Neuronal stem cell (in vitro differentiated cells): ENCODE results near the gene RBMS3. TPM values are rescaled to one million over a fixed set of nuclear protein-coding genes. Genes with fewer than 3 reads are reported as not detected.
"Not testable (repeated sequence)": the region's sequence is repeated elsewhere in the genome, so short reads cannot be mapped to it uniquely, and the experiment has no call there.

Experiments used
- DNase-seq: peaks from one replicate; pipeline ENCODE4 v3.0.0-alpha.2; 2013; ENCODE audit warnings: low spot score
- H2AFZ ChIP-seq: one replicate; pipeline ENCODE4 v1.6.1; 2013; ENCODE audit warnings: mild to moderate bottlenecking, low read length, inconsistent platforms
- H2AK5ac ChIP-seq: 2 replicates; pipeline ENCODE4 v1.6.1; 2013; ENCODE audit warnings: low read depth, mild to moderate bottlenecking, inconsistent platforms, low read length, moderate library complexity, mixed read lengths
- H2BK120ac ChIP-seq: 2 replicates; pipeline ENCODE4 v1.6.1; 2013; ENCODE audit warnings: low read depth, mild to moderate bottlenecking, inconsistent platforms, low read length, moderate library complexity, mixed read lengths
- H2BK12ac ChIP-seq: one replicate; pipeline ENCODE4 v1.6.1; 2013; ENCODE audit warnings: low read length, inconsistent platforms
- H2BK15ac ChIP-seq: 2 replicates; pipeline ENCODE4 v1.6.1; 2013; ENCODE audit warnings: mild to moderate bottlenecking, low read length, inconsistent platforms, mixed read lengths
- H2BK5ac ChIP-seq: one replicate; pipeline ENCODE4 v1.6.1; 2013; ENCODE audit warnings: inconsistent platforms, mild to moderate bottlenecking, low read length, moderate library complexity
- H3K14ac ChIP-seq: one replicate; pipeline ENCODE4 v1.6.1; 2013; ENCODE audit warnings: low read length, inconsistent platforms
- H3K18ac ChIP-seq: 2 replicates; pipeline ENCODE4 v1.6.1; 2013; ENCODE audit warnings: low read length, inconsistent platforms
- H3K23ac ChIP-seq: 2 replicates; pipeline ENCODE4 v1.6.1; 2013; ENCODE audit warnings: low read depth, mild to moderate bottlenecking, mixed read lengths, low read length, inconsistent platforms; ENCODE audit not compliant: poor library complexity
- H3K27ac ChIP-seq: replicated peaks from 3 replicates; pipeline ENCODE4 v1.5.1; 2013; ENCODE audit warnings: low read length, inconsistent platforms
- H3K27me3 ChIP-seq, 3 experiments: 2 replicates each; pipeline ENCODE4 v1.6.1; 2013; ENCODE audit warnings: low read length in 3 of 3, mild to moderate bottlenecking in 2 of 3, inconsistent platforms in 1 of 3, low read depth in 1 of 3, mixed read lengths in 1 of 3, moderate library complexity in 1 of 3; ENCODE audit not compliant: control insufficient read depth in 3 of 3, insufficient read depth in 3 of 3
- H3K36me3 ChIP-seq, 2 donors: replicated peaks in 1 of 2; 2 replicates each; pipeline ENCODE4 v1.6.1; 2013; ENCODE audit warnings: low read length in 2 of 2; ENCODE audit not compliant: control insufficient read depth in 2 of 2, insufficient read depth in 2 of 2
- H3K4ac ChIP-seq: 2 replicates; pipeline ENCODE4 v1.6.1; 2013; ENCODE audit warnings: inconsistent platforms, mild to moderate bottlenecking, low read length, moderate library complexity
- H3K4me1 ChIP-seq, 2 donors: 1 replicate in 1 of 2; 2 replicates in 1 of 2; pipeline ENCODE4 v1.6.1; 2013; ENCODE audit warnings: low read length in 2 of 2, low read depth in 1 of 2; ENCODE audit not compliant: control insufficient read depth in 2 of 2, insufficient read depth in 1 of 2
- H3K4me2 ChIP-seq: one replicate; pipeline ENCODE4 v1.6.1; 2013; ENCODE audit warnings: mild to moderate bottlenecking, low read length, inconsistent platforms; ENCODE audit not compliant: insufficient read depth, poor library complexity, severe bottlenecking
- H3K4me3 ChIP-seq, 2 donors: 2 replicates each; pipeline ENCODE4 v1.5.1; 2013; ENCODE audit warnings: low read length in 2 of 2, mild to moderate bottlenecking in 2 of 2, inconsistent platforms in 1 of 2, moderate library complexity in 1 of 2
- H3K79me1 ChIP-seq: one replicate; pipeline ENCODE4 v1.6.1; 2013; ENCODE audit warnings: low read depth, mild to moderate bottlenecking, inconsistent platforms, low read length, moderate library complexity
- H3K9ac ChIP-seq: one replicate; pipeline ENCODE4 v1.6.1; 2013; ENCODE audit warnings: mild to moderate bottlenecking, low read depth, low read length, inconsistent platforms; ENCODE audit not compliant: poor library complexity
- H3K9me3 ChIP-seq, 2 donors: replicated peaks in 1 of 2; 2 replicates each; pipeline versions ENCODE3 to v1.6.1; 2013; ENCODE audit warnings: low read length in 2 of 2, mild to moderate bottlenecking in 2 of 2, inconsistent platforms in 1 of 2, low read depth in 1 of 2, mixed read lengths in 1 of 2, moderate library complexity in 1 of 2; ENCODE audit not compliant: control insufficient read depth in 2 of 2, insufficient read depth in 1 of 2
- H4K8ac ChIP-seq: one replicate; pipeline ENCODE4 v1.6.1; 2013; ENCODE audit warnings: low read depth, mild to moderate bottlenecking, inconsistent platforms, low read length, moderate library complexity
- H4K91ac ChIP-seq: one replicate; pipeline ENCODE4 v1.6.1; 2013; ENCODE audit warnings: low read length, low read depth, mild to moderate bottlenecking, inconsistent platforms; ENCODE audit not compliant: poor library complexity
- WGBS, 2 donors: extraction: QIAGEN DNeasy Blood & Tissue Kit; methylation state at CpG; one replicate each; pipeline ENCODE4 v1.1.7; 2013; ENCODE audit warnings: missing lambda C conversion rate in 2 of 2, mixed read lengths in 1 of 2; ENCODE audit not compliant: insufficient read length in 2 of 2, insufficient replicate concordance in 1 of 2; ENCODE audit errors: extremely low coverage in 2 of 2; 5-methylcytosine and 5-hydroxymethylcytosine counted together
- polyA plus RNA-seq, 2 experiments: library from polyadenylated mRNA; stranded (reverse); fragments of 200-250 nt; gene quantifications; one replicate each; pipeline ENCODE4 v1.2.3, GENCODE V29; 2013

Gene RBMS3
- polyA plus RNA-seq (2013, experiment 1 of 2) = 0.45 TPM
- 0.61 TPM for polyA plus RNA-seq (2013, experiment 2 of 2)

GRCh38 chr3:29280404-29281093, at the start of gene RBMS3:
Gene RBMS3 (plus strand): TSS chr3:29281071.
- Histone ChIP-seq H3K4me2 (peak within 1 kb of the TSS; percentile 43), H2BK120ac (no peak within 1 kb of the TSS), H3K9me3 (no peaks in the 10 kb centered on the region), H2BK12ac (no peak within 1 kb of the TSS), H2AK5ac (no peak within 1 kb of the TSS), H3K9ac (no peak within 1 kb of the TSS), H3K27ac (peak within 1 kb of the TSS; percentile 90), H3K4me1 (peaks cover 11 to 12% of the 10 kb centered on the region in 2 donors), H3K4ac (no peak within 1 kb of the TSS), H3K79me1 (no peaks in the 10 kb centered on the region), H3K4me3 (peak within 1 kb of the TSS; percentile 49 to 70), H2BK5ac (no peak within 1 kb of the TSS), H3K36me3 (no peaks in the 10 kb centered on the region), H3K14ac (no peak within 1 kb of the TSS), H2AFZ (peak within 1 kb of the TSS; percentile 86), H2BK15ac (no peak within 1 kb of the TSS), H3K18ac (peak within 1 kb of the TSS; percentile 42), H3K23ac (no peak within 1 kb of the TSS), H4K8ac (no peak within 1 kb of the TSS), H3K27me3 (no peaks in the 10 kb centered on the region), H4K91ac (no peak within 1 kb of the TSS)
- DNase-seq = peak; percentile 64
- WGBS, 2 donors = no CpG with 5 or more reads among the region's 16 CpGs

GRCh38 chr3:29233126-29233525, 47.7 kb upstream of the RBMS3 start:
- not testable (repeated sequence) for H3K36me3 ChIP-seq, H2AK5ac ChIP-seq, H4K91ac ChIP-seq, H3K27ac ChIP-seq, H3K4me2 ChIP-seq, H3K4me1 ChIP-seq, DNase-seq, H3K4me3 ChIP-seq, H3K23ac ChIP-seq, H3K27me3 ChIP-seq, H2BK12ac ChIP-seq, H2AFZ ChIP-seq, H3K9me3 ChIP-seq, H3K9ac ChIP-seq, H2BK5ac ChIP-seq, H4K8ac ChIP-seq, H3K4ac ChIP-seq, H3K14ac ChIP-seq, H2BK15ac ChIP-seq, H3K18ac ChIP-seq, H2BK120ac ChIP-seq, H3K79me1 ChIP-seq
- WGBS, 2 donors = no CpG with 5 or more reads among the region's 1 CpG

GRCh38 chr3:29236146-29236840, 44.6 kb upstream of the RBMS3 start:
- H2BK15ac ChIP-seq = no peak overlapping the region
- H3K79me1 ChIP-seq = no peaks in the 10 kb centered on the region
- H3K36me3 ChIP-seq = no peaks in the 10 kb centered on the region
- no peak overlapping the region for H2BK12ac ChIP-seq
- no peak overlapping the region for H2AFZ ChIP-seq
- H3K14ac ChIP-seq = no peak overlapping the region
- H2AK5ac ChIP-seq = no peak overlapping the region
- H4K91ac ChIP-seq = no peak overlapping the region
- H3K18ac ChIP-seq = no peak overlapping the region
- WGBS, 2 donors = no CpG with 5 or more reads among the region's 3 CpGs
- no peak overlapping the region for H3K23ac ChIP-seq
- H3K9ac ChIP-seq = no peak overlapping the region
- no peak overlapping the region for H3K4ac ChIP-seq
- no peak overlapping the region for H4K8ac ChIP-seq
- H3K4me2 ChIP-seq = no peak overlapping the region
- DNase-seq = no peak
- no peak overlapping the region for H3K4me3 ChIP-seq
- no peak overlapping the region for H3K27ac ChIP-seq
- H2BK5ac ChIP-seq = no peak overlapping the region
- H2BK120ac ChIP-seq = no peak overlapping the region
- no peaks in the 10 kb centered on the region for H3K4me1 ChIP-seq
- H3K27me3 ChIP-seq = no peaks in the 10 kb centered on the region
- H3K9me3 ChIP-seq = peaks cover 1 to 6% of the 10 kb centered on the region in 2 donors

- Histone ChIP-seq H3K36me3 (no peaks in the 10 kb centered on the region), H3K4me3 (no peak overlapping the region), H2AK5ac (no peak overlapping the region), H3K79me1 (no peaks in the 10 kb centered on the region), H2BK12ac (no peak overlapping the region), H3K4me2 (no peak overlapping the region), H3K4me1 (no peaks in the 10 kb centered on the region), H4K8ac (no peak overlapping the region), H3K23ac (no peak overlapping the region), H2AFZ (no peak overlapping the region), H4K91ac (no peak overlapping the region), H3K9me3 (peaks cover 0 to 11% of the 10 kb centered on the region in 2 donors), H2BK5ac (no peak overlapping the region), H3K14ac (no peak overlapping the region), H3K27ac (no peak overlapping the region), H3K4ac (no peak overlapping the region), H3K27me3 (no peaks in the 10 kb centered on the region), H2BK15ac (no peak overlapping the region), H2BK120ac (no peak overlapping the region), H3K9ac (no peak overlapping the region), H3K18ac (no peak overlapping the region)
- WGBS, 2 donors = no CpG with 5 or more reads among the region's 2 CpGs
- DNase-seq = no peak
Observed at GRCh38 chr3:29239376-29239775, 41.5 kb upstream of the RBMS3 start.
